Measurements from ENCODE around the gene FXYD2. TPM values are rescaled to one million over a fixed set of nuclear protein-coding genes. Genes with fewer than 3 reads are reported as not detected.

Gene FXYD2
- total RNA-seq, 1 experiment from 2014 or later: 0.66 TPM

Other genes with a start within 250 kb of the FXYD2 start
- 0.33 and 0.59 TPM in 2 replicates for gene DSCAML1, start 27.5 kb downstream of the FXYD2 start, total RNA-seq (2014; rRNA removed; shearing (Covaris generic))
- gene FXYD6, start 51.9 kb upstream of the FXYD2 start, total RNA-seq (2014; rRNA removed; shearing (Covaris generic)): 17.8 and 32.8 TPM in 2 replicates
- gene TMPRSS13, start 104.7 kb upstream of the FXYD2 start, total RNA-seq (2014; rRNA removed; shearing (Covaris generic)): 0.31 TPM in 1 of 2 replicates, not detected in the other
- gene IL10RA, start 161.7 kb upstream of the FXYD2 start, total RNA-seq (2014; rRNA removed; shearing (Covaris generic)): not detected in 2 replicates

All from H7 (cell line).